ENCODE results near the gene CNTN1. TPM values are rescaled to one million over a fixed set of nuclear protein-coding genes. Genes with fewer than 3 reads are reported as not detected.

CNTN1 gene
- 0.60 TPM for total RNA-seq

GRCh38 chr12:40691913-40692764 is at the start of gene CNTN1:
Gene CNTN1 (plus strand): TSS chr12:40692439.
- peak; percentile 44 for ATAC-seq

GRCh38 chr12:40643506-40643905 is 48.7 kb upstream of the CNTN1 start:
- DNase-seq (ENCODE audit: low spot score) (no peak), ATAC-seq (no peak)

More at GRCh38 chr12:40691913-40692764, at the start of gene CNTN1:
- peak; percentile 46 for DNase-seq (ENCODE audit: low spot score)

GRCh38 chr12:40643976-40644375 is 48.3 kb upstream of the CNTN1 start:
- ATAC-seq: no peak
- no peak for DNase-seq (ENCODE audit: low spot score)

GRCh38 chr12:40644708-40645107 is 47.5 kb upstream of the CNTN1 start:
- DNase-seq (ENCODE audit: low spot score): no peak
- no peak for ATAC-seq

- ATAC-seq (no peak), DNase-seq (ENCODE audit: low spot score) (no peak)
Measured at GRCh38 chr12:40645361-40645760, 46.9 kb upstream of the CNTN1 start.

- no peak for ATAC-seq
- DNase-seq (ENCODE audit: low spot score): no peak
Measured at GRCh38 chr12:40646456-40646855, 45.8 kb upstream of the CNTN1 start.

GRCh38 chr12:40646911-40647310 is 45.3 kb upstream of the CNTN1 start:
- ATAC-seq: no peak
- DNase-seq (ENCODE audit: low spot score): no peak

- ATAC-seq: no peak
Measured at GRCh38 chr12:40647651-40648050, 44.6 kb upstream of the CNTN1 start.

GRCh38 chr12:40648519-40648918 is 43.7 kb upstream of the CNTN1 start:
- ATAC-seq (no peak), DNase-seq (ENCODE audit: low spot score) (no peak)

More at GRCh38 chr12:40647651-40648050, 44.6 kb upstream of the CNTN1 start:
- DNase-seq (ENCODE audit: low spot score): no peak

GRCh38 chr12:40650038-40650704 is 42.1 kb upstream of the CNTN1 start:
- no peak for ATAC-seq
- no peak for DNase-seq (ENCODE audit: low spot score)

GRCh38 chr12:40655451-40655850 is 36.8 kb upstream of the CNTN1 start:
- DNase-seq (ENCODE audit: low spot score): no peak
- ATAC-seq: no peak

GRCh38 chr12:40662366-40662765 is 29.9 kb upstream of the CNTN1 start:
- DNase-seq (ENCODE audit: low spot score) (no peak), ATAC-seq (no peak)

- ATAC-seq (no peak), DNase-seq (ENCODE audit: low spot score) (no peak)
Measured at GRCh38 chr12:40663781-40664180, 28.5 kb upstream of the CNTN1 start.

GRCh38 chr12:40668099-40668529 is 24.1 kb upstream of the CNTN1 start:
- ATAC-seq (peak; percentile 83), DNase-seq (ENCODE audit: low spot score) (no peak)

- DNase-seq (ENCODE audit: low spot score) (no peak), ATAC-seq (no peak)
Measured at GRCh38 chr12:40672741-40673271, 19.4 kb upstream of the CNTN1 start.

- ATAC-seq: no peak
- DNase-seq (ENCODE audit: low spot score): no peak
Measured at GRCh38 chr12:40681148-40681547, 11.1 kb upstream of the CNTN1 start.

- ATAC-seq (no peak), DNase-seq (ENCODE audit: low spot score) (no peak)
Measured at GRCh38 chr12:40684986-40685385, 7.3 kb upstream of the CNTN1 start.

- no peak for ATAC-seq
Measured at GRCh38 chr12:40688085-40688725, 4.0 kb upstream of the CNTN1 start.

GRCh38 chr12:40689576-40689975 is 2.7 kb upstream of the CNTN1 start:
- ATAC-seq: no peak
- no peak for DNase-seq (ENCODE audit: low spot score)

More at GRCh38 chr12:40688085-40688725, 4.0 kb upstream of the CNTN1 start:
- no peak for DNase-seq (ENCODE audit: low spot score)

GRCh38 chr12:40692765-40693206 is 547 bp downstream of the CNTN1 start:
- ATAC-seq: no peak
- DNase-seq (ENCODE audit: low spot score): no peak

GRCh38 chr12:40693207-40693821 is 1.1 kb downstream of the CNTN1 start:
- no peak for DNase-seq (ENCODE audit: low spot score)
- ATAC-seq: no peak
